ENCODE measurements around the gene LRRC32.
"Not testable (repeated sequence)": the region's sequence is repeated elsewhere in the genome, so short reads cannot be mapped to it uniquely, and the experiment has no call there.

LRRC32 gene

DNA sequence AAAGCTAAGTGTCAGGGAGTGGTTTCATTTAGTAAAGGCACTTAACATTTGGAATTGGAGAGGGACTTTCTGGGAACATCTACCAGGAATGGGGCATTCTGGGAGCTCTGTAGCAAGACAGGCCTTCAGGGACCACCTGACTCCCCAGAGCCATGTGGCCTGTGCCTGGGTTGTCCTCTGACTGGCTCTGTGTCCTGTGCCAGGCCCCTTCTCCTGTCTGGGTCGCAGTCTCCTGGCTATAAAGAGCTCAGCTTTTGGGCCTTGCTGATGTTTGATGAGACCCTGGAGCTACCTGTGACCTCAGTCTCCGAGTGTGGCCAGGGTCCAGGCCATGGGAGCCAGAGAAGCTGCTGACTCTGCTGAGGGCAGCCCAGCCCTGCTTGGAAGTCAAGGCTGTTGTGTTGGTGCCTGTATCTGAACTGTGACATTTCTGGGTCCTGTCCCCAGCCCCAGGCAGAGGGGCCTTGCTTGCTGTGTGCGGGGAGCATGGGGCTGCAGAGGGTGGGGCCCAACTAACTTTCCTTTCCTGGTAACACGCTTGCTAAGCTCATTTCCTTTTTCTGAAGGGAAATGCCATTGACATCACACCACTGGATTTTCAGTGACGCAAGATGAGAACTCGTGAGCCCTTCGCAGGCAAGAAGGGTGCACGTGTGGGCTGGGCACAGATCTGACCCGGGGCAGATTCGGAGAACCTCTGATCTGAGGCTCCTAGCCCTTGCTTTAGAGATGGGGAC, 41.3 kb downstream of the LRRC32 start:
- peak in 1 of 2 donors; percentile 34 for DNase-seq (ENCODE audit: low read depth in 2 of 2)

DNA sequence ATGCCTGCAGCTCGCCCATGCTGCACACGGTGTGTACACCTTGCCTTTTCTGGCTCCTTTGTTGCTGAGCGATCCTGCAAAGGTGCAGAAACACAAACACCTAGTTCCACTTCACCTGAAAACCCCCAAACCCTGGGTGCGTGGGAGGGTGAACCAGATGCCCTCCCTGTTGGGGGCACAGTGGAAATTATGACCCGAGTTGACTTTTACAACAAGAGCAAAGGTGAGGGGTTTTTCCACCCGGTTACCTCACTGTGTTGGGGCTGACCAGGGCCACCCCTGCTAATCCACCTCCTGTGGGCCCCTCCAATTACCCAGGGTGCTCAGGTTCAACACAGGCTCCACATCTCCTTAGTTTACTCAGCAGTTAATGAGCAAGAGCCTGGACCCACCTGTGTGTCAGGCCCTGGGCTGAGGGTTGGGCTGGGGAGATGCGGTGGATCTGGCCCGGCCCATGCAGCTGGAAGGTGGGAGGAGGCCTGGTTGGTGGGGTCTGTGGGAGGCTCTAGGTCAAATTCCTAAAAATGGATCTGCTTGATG, 42.1 kb downstream of the LRRC32 start:
- peak; percentile 63 to 64 for DNase-seq (ENCODE audit: low read depth in 2 of 2)

DNA sequence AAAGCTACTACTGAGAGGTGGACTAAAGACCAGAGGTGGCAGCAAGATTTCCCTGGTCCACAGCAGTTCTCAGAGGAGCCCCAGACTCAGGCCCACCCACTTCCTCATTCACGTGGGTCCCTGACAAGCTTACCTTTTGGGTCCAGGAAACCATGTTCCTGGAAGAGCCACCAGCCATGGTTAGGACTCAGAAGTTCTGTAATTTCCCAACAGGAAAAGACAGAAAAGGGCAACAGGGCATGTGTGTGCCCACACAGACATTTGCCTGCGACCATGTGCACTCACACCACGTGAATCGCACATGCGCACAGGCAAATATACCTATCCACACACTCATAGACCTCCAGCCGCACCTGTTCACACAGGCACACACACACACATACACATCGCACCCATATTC, 42.9 kb downstream of the LRRC32 start:
- DNase-seq (ENCODE audit: low read depth in 2 of 2), result no peak

- DNase-seq (ENCODE audit: low read depth in 2 of 2), result peak; percentile 60 to 64
Measured at GRCh38 chr11:76626921-76627401, 43.6 kb downstream of the LRRC32 start.

DNA sequence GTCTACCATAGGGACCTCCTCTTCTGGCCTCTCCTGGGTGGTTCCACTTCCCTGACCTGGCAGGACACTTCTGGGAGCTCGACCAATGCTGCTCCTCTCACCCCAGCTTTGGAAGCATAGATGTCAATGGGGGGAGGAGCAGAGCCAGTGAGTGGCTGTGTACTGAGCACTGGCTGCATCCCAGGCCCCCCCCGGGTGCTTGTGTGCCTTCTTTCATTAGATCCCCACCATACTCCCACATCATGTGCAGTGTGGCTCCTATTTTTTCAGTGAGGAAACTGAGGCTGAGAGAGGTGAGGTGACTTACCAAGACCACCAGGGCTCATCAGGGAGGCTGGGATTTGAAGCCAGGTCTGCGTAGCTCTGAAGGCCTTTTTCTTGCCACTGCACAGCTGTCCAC, 44.3 kb downstream of the LRRC32 start:
- DNase-seq (ENCODE audit: low read depth in 2 of 2), result no peak

GRCh38 chr11:76625472-76626186, 44.9 kb downstream of the LRRC32 start:
- DNase-seq (ENCODE audit: low read depth in 2 of 2), result no peak

DNA sequence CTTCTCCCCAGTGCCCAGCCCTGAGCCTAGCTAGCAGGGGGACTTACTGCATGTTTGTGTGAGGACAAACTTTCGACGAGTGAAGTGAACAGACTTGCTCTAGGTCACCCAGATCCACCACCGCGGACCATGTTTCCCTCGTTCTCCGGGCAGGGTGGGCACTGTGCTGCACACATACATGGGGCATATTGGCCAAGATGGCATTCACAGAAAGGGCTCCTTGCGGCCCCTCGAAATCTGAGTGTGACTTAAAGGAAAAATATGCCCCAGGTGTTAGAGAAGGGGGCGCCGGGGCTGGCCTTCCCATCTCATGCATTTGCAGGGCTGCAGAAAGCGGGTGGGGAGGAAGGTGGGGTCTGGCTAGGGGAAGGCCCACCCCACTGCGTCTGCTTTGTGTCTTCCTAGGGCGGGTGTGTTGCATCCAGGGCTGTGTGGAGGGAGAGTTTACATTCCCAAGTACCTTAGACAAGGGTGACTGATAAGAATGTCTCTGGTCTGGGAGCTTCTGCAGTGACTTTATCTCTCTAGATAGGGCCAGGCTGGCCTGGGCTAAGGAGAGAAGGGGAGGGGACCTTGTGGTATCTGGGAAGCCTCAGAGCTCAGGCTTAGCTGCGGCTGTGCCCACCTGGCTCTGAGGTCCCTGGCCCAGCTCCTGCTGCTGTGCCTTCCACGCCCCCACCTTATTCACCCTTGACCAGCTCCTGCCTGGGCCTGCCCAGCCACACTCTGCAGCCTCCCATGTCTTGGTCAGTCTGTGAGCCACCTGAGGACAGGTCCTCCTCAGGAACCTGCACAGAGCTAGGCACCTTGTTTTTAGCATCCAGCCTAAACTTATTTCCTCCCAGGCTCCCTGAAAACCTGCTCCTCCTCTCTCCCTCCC, 45.8 kb downstream of the LRRC32 start:
- no peak for DNase-seq (ENCODE audit: low read depth in 2 of 2)

GRCh38 chr11:76623884-76624419, 46.6 kb downstream of the LRRC32 start:
- no peak for DNase-seq (ENCODE audit: low read depth in 2 of 2)

DNA sequence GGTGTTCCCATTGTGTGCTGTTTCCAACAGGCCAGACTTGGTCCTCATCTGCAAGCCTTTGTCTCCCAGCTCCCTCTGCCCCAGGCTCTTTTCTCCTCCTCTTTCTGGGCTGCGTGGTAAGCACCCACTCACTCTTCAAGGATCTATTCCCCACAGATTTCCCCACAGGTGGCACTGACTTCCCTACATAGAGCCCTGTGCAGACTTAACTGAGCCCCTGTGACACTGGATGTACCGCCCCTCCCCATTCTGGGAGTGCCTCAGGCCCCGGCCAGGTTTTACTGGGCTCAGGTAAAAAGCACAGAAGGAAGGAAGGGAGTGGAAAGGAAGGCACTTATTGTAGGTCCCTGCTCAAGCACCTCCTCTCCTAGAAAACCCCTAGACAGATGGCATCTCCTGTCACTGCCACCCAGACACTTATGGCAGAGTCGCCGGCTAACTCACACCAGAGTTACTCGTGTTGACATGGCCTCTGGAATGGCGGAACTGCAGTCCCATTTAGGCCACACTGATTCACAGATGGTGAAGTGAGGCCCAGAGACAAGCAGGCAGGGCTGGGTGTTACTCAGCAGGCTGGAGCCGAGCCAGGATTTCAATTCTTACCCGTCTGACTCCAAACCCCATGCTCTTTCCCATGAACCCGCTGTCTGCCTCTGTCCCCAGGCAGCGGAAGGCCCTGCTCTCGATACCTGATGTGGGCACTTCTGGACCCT, 47.2 kb downstream of the LRRC32 start:
- no peak for DNase-seq (ENCODE audit: low read depth in 2 of 2)

- no peak for DNase-seq (ENCODE audit: low read depth in 2 of 2)
Measured at GRCh38 chr11:76622493-76623094, 48.0 kb downstream of the LRRC32 start.

DNA sequence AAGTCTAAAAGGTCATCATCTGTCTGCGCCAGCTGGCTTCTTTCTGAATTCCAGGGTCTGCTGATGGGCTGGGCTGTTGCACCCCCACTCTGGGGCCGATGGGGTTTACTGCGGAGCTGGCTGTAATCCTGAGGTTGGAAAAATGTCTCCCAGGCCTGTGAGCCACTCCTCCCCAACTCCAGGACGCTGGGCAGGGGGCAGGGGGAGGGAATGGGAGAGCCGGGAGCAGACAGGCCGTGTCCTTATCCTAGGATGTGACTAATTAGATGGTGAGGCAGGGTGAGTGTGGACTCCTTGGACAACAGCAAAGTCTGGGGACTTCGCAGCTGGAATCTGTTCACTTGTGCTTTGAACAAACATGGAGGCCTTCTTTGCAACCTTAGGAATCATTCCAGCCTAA, 48.7 kb downstream of the LRRC32 start:
- no peak for DNase-seq (ENCODE audit: low read depth in 2 of 2)

GRCh38 chr11:76621466-76621865, 49.1 kb downstream of the LRRC32 start:
- no peak for DNase-seq (ENCODE audit: low read depth in 2 of 2)

DNA sequence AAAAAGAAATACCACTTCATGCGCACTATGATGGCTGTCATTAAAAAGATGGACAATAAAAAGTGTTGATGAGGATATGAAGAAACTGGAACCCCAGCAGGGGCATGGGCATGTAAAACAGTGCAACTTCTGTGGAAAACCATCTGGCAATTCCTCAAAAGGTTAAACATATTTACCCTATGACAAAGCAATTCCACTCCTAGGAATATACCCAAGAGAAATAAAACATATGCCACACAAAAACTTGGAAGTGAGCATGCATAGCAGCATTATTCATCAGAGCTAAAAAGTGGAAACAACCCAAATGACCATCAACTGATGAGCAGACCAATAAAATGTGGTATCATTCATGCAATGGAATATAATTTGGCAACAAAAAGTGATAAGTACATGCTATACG, 50.1 kb downstream of the LRRC32 start:
- no peak for DNase-seq (ENCODE audit: low read depth in 2 of 2)

DNA sequence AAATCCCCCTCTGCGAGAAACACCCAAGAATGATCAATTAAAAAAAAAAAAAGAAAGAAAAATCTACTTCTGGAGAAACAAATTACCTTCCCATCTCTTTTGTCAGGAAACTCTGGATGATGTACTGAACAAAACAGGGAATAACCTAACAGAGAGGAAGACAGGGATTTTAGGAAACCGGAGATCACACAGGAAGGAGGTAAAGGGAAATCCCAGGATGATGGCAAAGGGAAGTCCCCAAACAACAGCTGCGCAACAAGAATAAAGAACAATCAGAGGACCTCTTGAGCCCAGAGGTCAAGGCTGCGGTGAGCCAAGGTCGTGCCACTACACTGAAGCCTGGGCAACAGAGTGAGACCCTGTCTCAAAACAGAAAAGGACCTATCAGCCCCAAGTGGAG, 50.7 kb downstream of the LRRC32 start:
- DNase-seq (ENCODE audit: low read depth in 2 of 2), result not testable (repeated sequence)

GRCh38 chr11:76617553-76618265, 52.8 kb downstream of the LRRC32 start:
- DNase-seq (ENCODE audit: low read depth in 2 of 2), result no peak

- no peak for DNase-seq (ENCODE audit: low read depth in 2 of 2)
Measured at GRCh38 chr11:76616676-76617552, 53.6 kb downstream of the LRRC32 start.

GRCh38 chr11:76615950-76616349, 54.6 kb downstream of the LRRC32 start:
- no peak for DNase-seq (ENCODE audit: low read depth in 2 of 2)

- no peak for DNase-seq (ENCODE audit: low read depth in 2 of 2)
Measured at GRCh38 chr11:76614471-76615179, 55.9 kb downstream of the LRRC32 start.

Measured in stimulated activated CD8-positive, alpha-beta memory T cell treated with anti-CD3 and anti-CD28 coated beads, Interleukin-2, amount 100 ng/mL, for 48 hours (primary cell).